Subcutaneous adipose tissue (tissue), 4 donors: ENCODE results near the gene GJB5. TPM values are rescaled to one million over a fixed set of nuclear protein-coding genes. Genes with fewer than 3 reads are reported as not detected.

Experiments used
- total RNA-seq, 4 donors: library from RNA; depleted of rRNA; stranded (reverse); fragments of >200 nt; gene quantifications; one replicate each; pipeline ENCODE4 v1.1.0, GENCODE V29; 2016
- TF ChIP-seq, protein P1 (sequence below): fragments of 450-650 bp; IDR thresholded peaks from one replicate; pipeline ENCODE4 v1.5.1; 2016; ENCODE audit warnings: low read depth, mild to moderate bottlenecking, control low read depth, antibody characterized with exemption, moderate library complexity

Gene GJB5
- total RNA-seq = not detected

DNA sequence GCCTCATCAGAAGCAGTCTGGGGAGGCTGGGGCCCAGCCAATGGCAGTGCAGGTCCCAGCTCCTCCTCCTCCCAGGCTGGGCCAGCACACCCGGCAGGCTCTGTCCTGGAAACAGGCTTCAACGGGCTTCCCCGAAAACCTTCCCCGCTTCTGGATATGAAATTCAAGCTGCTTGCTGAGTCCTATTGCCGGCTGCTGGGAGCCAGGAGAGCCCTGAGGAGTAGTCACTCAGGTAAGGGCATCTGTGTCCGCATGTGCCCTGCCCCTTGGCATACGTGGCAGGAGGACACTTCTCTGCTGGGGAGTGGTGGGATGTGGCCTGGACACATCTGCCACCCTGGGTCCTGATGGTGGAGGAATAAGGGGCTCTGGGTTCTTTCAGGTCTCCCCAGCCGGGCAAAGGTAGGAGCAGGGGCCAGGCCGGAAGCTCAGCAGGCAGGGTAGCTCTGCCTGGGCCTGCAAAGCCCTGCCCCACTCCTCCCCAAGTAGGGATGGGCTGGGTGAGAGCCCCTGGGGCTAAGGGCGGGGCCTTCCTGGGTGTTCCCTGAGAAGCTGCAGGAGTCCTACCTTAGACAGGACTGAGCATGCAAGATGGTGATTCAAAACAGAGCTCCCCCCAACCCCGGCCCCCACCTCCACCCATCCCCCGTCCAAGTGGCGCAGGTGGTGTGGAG lies at the start of gene GJB5:
GJB5 (plus strand) TSS at position 84 of the 674 bp plus-strand sequence. CDS start 2,284 bp downstream, outside the sequence.
- TF ChIP-seq, protein P1, sequence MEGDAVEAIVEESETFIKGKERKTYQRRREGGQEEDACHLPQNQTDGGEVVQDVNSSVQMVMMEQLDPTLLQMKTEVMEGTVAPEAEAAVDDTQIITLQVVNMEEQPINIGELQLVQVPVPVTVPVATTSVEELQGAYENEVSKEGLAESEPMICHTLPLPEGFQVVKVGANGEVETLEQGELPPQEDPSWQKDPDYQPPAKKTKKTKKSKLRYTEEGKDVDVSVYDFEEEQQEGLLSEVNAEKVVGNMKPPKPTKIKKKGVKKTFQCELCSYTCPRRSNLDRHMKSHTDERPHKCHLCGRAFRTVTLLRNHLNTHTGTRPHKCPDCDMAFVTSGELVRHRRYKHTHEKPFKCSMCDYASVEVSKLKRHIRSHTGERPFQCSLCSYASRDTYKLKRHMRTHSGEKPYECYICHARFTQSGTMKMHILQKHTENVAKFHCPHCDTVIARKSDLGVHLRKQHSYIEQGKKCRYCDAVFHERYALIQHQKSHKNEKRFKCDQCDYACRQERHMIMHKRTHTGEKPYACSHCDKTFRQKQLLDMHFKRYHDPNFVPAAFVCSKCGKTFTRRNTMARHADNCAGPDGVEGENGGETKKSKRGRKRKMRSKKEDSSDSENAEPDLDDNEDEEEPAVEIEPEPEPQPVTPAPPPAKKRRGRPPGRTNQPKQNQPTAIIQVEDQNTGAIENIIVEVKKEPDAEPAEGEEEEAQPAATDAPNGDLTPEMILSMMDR = no peak

DNA sequence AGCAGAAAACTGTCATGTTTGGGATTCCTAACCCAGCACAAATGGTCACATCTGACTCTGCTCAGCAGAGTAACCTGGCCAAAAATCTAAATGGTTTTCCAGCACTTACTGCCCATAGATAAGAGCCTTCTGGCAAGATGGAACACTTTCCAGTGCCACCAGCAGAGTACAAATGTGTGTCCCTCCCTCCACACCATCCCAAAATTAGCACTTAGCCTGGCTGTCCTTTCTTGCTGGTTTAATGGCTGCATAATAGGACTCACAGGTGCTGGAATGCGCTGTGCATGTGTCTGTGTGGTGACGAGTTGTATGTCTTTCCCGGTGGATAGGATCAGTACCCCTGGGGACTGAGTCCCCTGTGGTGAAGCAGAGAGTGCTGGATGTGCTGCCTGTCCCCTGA lies 49.8 kb upstream of the GJB5 start:
- TF ChIP-seq, protein P1 = no peak

DNA sequence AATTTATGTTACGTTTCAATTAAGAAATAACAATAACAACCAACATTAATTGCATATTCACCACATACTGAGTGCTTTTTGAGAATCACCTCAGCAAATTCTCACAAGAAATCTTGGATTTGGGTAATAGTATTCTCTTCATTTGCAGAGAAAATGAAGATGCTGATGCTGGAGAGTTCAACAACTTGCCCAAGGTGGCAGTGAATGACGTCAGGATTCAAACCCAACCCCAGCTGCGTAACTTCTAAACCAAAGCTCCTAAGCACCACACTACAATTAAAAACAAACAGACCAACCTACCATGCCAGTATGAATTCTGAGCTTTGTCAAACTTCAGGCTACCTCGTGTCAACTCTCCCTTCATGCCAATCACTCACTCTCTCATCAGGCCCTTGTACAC lies 46.7 kb upstream of the GJB5 start:
- TF ChIP-seq, protein P1 = no peak

DNA sequence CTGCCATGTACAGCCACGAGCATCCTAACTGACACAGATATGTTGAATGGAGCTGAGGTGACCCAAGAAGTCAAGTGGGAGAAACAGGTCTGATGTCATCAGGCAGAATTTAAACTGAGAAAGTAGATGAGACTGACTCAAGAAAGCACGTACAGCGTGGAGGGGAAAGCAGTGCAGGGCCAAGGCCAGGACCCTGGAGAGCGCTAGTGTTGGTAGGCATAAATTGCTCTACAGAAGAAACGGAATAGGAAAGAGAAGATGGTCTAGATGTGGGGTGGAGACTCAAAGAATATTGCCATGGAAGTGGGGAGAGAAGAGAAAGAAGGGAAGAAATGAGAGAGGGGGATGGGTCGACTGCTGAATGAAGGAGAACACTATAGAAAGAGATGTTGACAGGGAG lies 45.3 kb upstream of the GJB5 start:
- TF ChIP-seq, protein P1 = no peak

DNA sequence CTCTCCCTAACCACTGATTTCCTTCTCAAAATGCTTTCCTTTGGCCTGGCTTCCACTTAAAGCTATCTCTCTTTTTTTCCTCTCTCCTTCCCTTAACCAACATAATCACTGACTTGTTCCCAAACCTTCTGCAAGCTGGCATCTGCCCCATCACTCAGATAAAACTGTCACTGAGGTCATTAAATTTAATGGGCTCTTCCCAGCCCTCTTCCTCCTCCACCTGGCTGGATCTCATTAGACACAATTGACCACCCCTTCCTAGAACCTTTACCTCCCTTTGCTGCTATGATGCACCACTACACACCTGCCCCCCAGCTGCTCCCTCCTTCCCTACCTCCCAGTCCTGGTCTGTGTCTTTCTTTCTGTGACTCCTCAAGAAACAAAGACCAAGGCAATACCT lies 44.0 kb upstream of the GJB5 start:
- TF ChIP-seq, protein P1 = no peak

DNA sequence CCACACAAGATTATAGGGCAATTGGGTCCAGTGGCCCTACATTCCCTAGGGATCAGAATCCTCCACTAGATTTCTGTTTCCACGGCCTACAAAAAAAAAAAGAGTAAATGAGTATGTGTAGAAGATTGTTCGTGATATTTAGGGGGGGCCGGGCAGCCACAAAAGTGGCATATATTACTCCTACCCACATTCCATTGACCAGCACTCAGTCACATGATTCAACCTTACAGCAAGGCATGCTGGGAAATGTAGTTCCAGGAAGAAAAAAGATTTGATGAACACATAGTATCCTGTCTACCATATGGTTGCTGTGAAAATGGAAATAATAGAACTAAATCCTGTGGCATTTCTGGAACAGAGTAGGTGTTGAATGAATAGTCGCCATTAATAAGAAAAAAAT lies 43.4 kb upstream of the GJB5 start:
- TF ChIP-seq, protein P1 = no peak

DNA sequence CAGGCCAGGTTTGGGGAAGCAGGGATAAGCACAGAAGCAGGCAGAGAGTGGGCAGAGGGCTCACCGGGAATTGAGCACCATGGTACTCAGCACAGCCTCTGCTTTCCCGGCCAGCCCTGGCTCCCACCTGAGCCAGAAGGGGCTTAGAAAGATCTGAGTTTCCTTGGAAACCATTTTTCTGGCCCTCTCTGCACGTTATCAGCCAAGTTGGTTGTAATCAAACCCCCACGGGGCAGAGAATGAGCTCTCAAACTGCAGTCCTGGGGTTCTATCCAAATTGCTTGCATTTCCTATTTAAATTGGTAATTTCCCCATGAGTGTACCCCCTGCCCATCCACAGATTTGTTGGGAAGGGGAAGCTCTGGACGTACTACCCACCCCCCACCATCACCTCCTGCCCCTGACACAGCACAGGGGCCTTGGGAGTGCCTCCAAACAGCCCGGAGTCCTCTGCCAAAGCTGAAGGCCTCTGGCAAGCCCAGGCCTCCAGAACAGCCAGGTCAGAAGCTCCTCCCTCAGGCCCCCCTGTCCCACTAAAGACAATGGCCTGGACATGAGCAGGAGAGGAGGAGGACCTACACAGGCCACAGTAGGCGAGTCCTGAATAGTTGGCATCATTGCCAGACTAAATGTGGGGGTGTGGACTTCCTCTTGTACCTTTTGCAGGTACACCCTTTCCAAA lies 42.7 kb upstream of the GJB5 start:
- TF ChIP-seq, protein P1 = no peak
